Keratinocyte (primary cell): Measurements from ENCODE around the gene PIP4K2C. TPM values are rescaled to one million over a fixed set of nuclear protein-coding genes. Genes with fewer than 3 reads are reported as not detected.
"Not testable (repeated sequence)": the region's sequence is repeated elsewhere in the genome, so short reads cannot be mapped to it uniquely, and the experiment has no call there.

Experiments
- DNase-seq: peaks from one replicate; pipeline ENCODE4 v3.0.0-alpha.2; 2011; ENCODE audit warnings: low read depth, missing footprints, low spot score
- FAIRE-seq: peaks from 2 replicates; lab custom pipeline; 2011; peaks lifted over from hg19 to GRCh38; lab: Jason Lieb, UNC
- H2AFZ ChIP-seq: 2 replicates; pipeline ENCODE4 v1.6.0; 2012; ENCODE audit warnings: low read length, control low read depth, inconsistent platforms; ENCODE audit not compliant: control insufficient read depth
- H3K27ac ChIP-seq: 2 replicates; pipeline ENCODE4 v1.5.1; 2011; ENCODE audit warnings: low read length; ENCODE audit not compliant: control insufficient read depth, insufficient read depth
- H3K27me3 ChIP-seq: 3 replicates; pipeline ENCODE4 v1.6.0; 2011; ENCODE audit warnings: low read length; ENCODE audit not compliant: control insufficient read depth, insufficient read depth; ENCODE audit errors: extremely low read depth
- H3K36me3 ChIP-seq, 2 experiments: 2 replicates in 1 of 2; 3 replicates in 1 of 2; pipeline ENCODE4 v1.5.1; 2011; ENCODE audit warnings: low read length in 2 of 2, mild to moderate bottlenecking in 1 of 2; ENCODE audit not compliant: control insufficient read depth in 2 of 2, insufficient read depth in 2 of 2; ENCODE audit errors: extremely low read depth in 1 of 2
- H3K4me1 ChIP-seq: 3 replicates; pipeline ENCODE4 v1.5.1; 2011; ENCODE audit warnings: low read length; ENCODE audit not compliant: control insufficient read depth, insufficient read depth; ENCODE audit errors: extremely low read depth
- H3K4me2 ChIP-seq: 3 replicates; pipeline ENCODE4 v1.6.0; 2011; ENCODE audit warnings: low read depth, low read length; ENCODE audit not compliant: control insufficient read depth, insufficient read depth; ENCODE audit errors: extremely low read depth
- H3K4me3 ChIP-seq, 3 experiments: fragments of 200-600 bp in 1 of 3; sonication (generic) in 1 of 3; 2 replicates in 2 of 3; 3 replicates in 1 of 3; pipeline ENCODE4 v1.5.1; 2011 to 2016; ENCODE audit warnings: low read length in 3 of 3, mild to moderate bottlenecking in 3 of 3, control low read depth in 2 of 3, inconsistent platforms in 1 of 3, low read depth in 1 of 3, mixed read lengths in 1 of 3, mixed run types in 1 of 3, moderate library complexity in 1 of 3; ENCODE audit not compliant: control insufficient read depth in 2 of 3, insufficient read depth in 2 of 3; ENCODE audit errors: extremely low read depth in 1 of 3
- H3K79me2 ChIP-seq: 2 replicates; pipeline ENCODE4 v1.6.0; 2012; ENCODE audit warnings: low read length; ENCODE audit not compliant: control insufficient read depth, insufficient read depth
- H3K9ac ChIP-seq: 3 replicates; pipeline ENCODE4 v1.6.0; 2011; ENCODE audit warnings: low read length; ENCODE audit not compliant: control insufficient read depth, insufficient read depth; ENCODE audit errors: extremely low read depth
- H3K9me1 ChIP-seq: 3 replicates; pipeline ENCODE4 v1.6.0; 2011; ENCODE audit warnings: low read length; ENCODE audit not compliant: control insufficient read depth, insufficient read depth; ENCODE audit errors: extremely low read depth
- H3K9me3 ChIP-seq: 2 replicates; pipeline ENCODE4 v1.5.1; 2012; ENCODE audit warnings: low read depth, low read length; ENCODE audit not compliant: control insufficient read depth
- H4K20me1 ChIP-seq: 3 replicates; pipeline ENCODE4 v1.6.0; 2011; ENCODE audit warnings: low read length; ENCODE audit not compliant: control insufficient read depth, insufficient read depth; ENCODE audit errors: extremely low read depth
- EZH2 ChIP-seq: IDR thresholded peaks from one replicate; pipeline ENCODE4 v1.6.1; 2012; ENCODE audit warnings: inconsistent platforms, mild to moderate bottlenecking, low read length, moderate library complexity
- dilution Hi-C: fragments of 300-500 bp; cut with MboI; formaldehyde crosslinking; loops from one replicate; pipeline ENCODE4 v1.7.0; 2020; ENCODE audit warnings: low sequenced_read_pairs; ENCODE audit not compliant: extremely low pct_ligation_motif_present
- polyA plus RNA-seq, 5 experiments: library from polyadenylated mRNA; depleted of rRNA in 3 of 5; stranded (reverse) in 3 of 5; stranded (forward) in 1 of 5; unstranded in 1 of 5; fragments of >200 nt; gene quantifications; 1 replicate in 1 of 5; 2 replicates in 3 of 5; 3 replicates in 1 of 5; pipeline versions ENCODE4 v1.2.1 to v1.2.3, GENCODE V29; 2011 to 2012; ENCODE audit warnings: missing spikeins in 2 of 5, low read depth in 1 of 5, low replicate concordance in 1 of 5
- TF ChIP-seq, protein P1 (sequence below), 3 experiments: IDR thresholded peaks in 1 of 3; conservative IDR thresholded peaks in 1 of 3; optimal IDR thresholded peaks in 1 of 3; 2 replicates in 2 of 3; 3 replicates in 1 of 3; pipeline versions ENCODE3 to v1.5.1; 2011; ENCODE audit warnings: low read length in 3 of 3, mild to moderate bottlenecking in 3 of 3, moderate library complexity in 2 of 3, control low read depth in 1 of 3, inconsistent platforms in 1 of 3; ENCODE audit not compliant: insufficient read depth in 2 of 3; ENCODE audit errors: extremely low read depth in 1 of 3

Gene PIP4K2C
- polyA plus RNA-seq, 1 donor (not counting 4 experiments of a cell fraction or from before 2014, with no cell fraction given), result 93.6 TPM

DNA sequence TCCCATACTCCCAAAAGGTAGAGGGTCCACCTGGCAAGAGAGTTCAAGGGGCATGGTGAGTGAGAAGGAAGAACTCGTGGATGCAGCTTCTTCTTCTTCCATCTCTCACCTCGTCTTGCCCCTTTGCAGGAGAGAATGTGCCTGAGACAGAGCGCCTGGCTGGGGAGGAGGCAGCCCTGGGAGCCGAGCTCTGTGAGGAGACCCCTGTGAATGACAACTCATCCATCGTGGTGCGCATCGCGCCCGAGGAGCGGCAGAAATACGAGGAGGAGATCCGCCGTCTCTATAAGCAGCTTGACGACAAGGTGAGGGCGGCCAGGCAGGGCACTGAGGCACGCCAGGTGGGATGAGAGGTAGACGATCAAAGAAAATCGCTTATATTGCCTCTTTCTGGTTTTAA lies 21.1 kb upstream of the PIP4K2C start:
- no peaks in the 10 kb centered on the region for H3K9me1 ChIP-seq
- no peak overlapping the region for H3K9ac ChIP-seq
- H3K9me3 ChIP-seq, result no peaks in the 10 kb centered on the region
- no peaks in the 10 kb centered on the region for H3K4me1 ChIP-seq
- H3K36me3 ChIP-seq, result no peaks in the 10 kb centered on the region
- no peak for FAIRE-seq
- DNase-seq, result no peak
- H3K27ac ChIP-seq, result no peak overlapping the region
- no peaks in the 10 kb centered on the region for H3K27me3 ChIP-seq
- H2AFZ ChIP-seq, result no peak overlapping the region
- no peak overlapping the region for H3K4me2 ChIP-seq
- H3K4me3 ChIP-seq, result no peak overlapping the region
- H4K20me1 ChIP-seq, result no peaks in the 10 kb centered on the region
- H3K79me2 ChIP-seq, result no peaks in the 10 kb centered on the region
- dilution Hi-C loops, result loop anchor here (10.0 kb wide), 1 partner anchor 65 kb away; the partner anchor contains the start of gene B4GALNT1
- no peak for TF ChIP-seq EZH2
- TF ChIP-seq, protein P1, sequence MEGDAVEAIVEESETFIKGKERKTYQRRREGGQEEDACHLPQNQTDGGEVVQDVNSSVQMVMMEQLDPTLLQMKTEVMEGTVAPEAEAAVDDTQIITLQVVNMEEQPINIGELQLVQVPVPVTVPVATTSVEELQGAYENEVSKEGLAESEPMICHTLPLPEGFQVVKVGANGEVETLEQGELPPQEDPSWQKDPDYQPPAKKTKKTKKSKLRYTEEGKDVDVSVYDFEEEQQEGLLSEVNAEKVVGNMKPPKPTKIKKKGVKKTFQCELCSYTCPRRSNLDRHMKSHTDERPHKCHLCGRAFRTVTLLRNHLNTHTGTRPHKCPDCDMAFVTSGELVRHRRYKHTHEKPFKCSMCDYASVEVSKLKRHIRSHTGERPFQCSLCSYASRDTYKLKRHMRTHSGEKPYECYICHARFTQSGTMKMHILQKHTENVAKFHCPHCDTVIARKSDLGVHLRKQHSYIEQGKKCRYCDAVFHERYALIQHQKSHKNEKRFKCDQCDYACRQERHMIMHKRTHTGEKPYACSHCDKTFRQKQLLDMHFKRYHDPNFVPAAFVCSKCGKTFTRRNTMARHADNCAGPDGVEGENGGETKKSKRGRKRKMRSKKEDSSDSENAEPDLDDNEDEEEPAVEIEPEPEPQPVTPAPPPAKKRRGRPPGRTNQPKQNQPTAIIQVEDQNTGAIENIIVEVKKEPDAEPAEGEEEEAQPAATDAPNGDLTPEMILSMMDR (optimal IDR thresholded peaks at IDR 0.05 in 1 of 3, IDR thresholded peaks at IDR 0.05 in 1 of 3, conservative IDR thresholded peaks at IDR 0.05 in 1 of 3; ENCODE audit: extremely low read depth in 1 of 3, insufficient read depth in 2 of 3, low read length in 3 of 3), result no peak

DNA sequence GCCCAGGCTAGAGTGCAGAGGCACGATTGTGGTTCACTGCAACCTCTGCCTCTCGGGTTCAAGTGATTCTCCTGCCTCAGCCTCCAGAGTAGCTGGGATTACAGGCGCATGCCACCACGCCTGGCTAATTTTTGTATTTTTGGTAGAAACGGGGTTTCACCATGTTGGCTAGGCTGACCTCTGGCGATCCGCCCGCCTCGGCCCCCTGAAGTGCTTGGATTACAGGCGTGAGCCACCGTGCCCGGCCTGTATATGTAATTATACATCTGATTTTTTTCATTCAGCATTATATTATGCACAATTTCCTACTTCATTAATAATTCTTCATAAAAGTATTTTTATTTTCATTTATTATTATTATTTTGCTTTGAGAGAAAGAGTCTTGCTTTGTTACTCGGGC lies 20.6 kb upstream of the PIP4K2C start:
- H3K4me3 ChIP-seq, H3K36me3 ChIP-seq, DNase-seq, H4K20me1 ChIP-seq, H3K9ac ChIP-seq, H3K9me1 ChIP-seq, H3K4me2 ChIP-seq, H3K4me1 ChIP-seq, H2AFZ ChIP-seq, H3K79me2 ChIP-seq, H3K27me3 ChIP-seq, H3K27ac ChIP-seq, FAIRE-seq, H3K9me3 ChIP-seq: not testable (repeated sequence)
- dilution Hi-C loops, result loop anchor here (10.0 kb wide), 1 partner anchor 64 kb away; the partner anchor contains the start of gene B4GALNT1
